ENCODE measurements around the gene GIT2.

GIT2 gene

DNA sequence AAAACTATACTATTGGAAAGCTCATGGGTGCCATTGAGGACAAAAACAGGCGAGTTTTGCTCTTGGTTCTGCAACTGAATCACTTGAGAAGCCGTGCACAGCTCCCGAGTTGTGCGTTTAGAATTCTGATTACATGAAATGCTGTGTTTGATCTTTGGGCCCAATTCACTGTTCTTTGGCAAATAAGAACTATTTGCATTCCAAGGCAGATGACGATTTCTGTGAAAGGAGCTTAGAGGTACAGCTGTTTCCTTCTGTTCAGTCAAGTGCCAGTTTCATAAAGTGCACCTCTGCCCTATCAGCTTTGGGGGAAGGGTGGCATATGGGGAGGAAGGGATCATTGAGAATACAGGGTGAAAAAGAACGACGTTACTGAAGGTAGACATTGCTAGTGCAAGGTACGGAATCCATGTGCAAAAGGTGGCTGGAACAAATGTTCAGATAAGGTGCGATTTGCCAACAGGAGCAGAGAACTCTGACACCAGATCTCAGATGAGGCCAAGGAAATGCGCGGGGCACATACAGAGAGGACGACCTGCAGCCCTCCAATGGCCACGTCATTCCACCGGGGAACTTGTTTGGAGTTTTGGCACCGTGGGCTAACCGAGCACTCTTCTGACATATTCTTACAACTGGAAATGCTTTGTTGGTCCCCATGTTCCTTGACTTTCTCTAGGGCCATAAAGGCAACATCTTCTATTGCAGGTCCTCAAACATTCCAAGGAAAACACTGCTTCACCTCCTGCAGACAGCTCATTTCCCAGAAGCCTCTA lies 66.0 kb downstream of the GIT2 start:
- TF ChIP-seq GATA2 (IDR thresholded peaks at IDR 0.05; ENCODE audit: low read depth, low read length) = no peak
- TF ChIP-seq GATA3 (IDR thresholded peaks at IDR 0.05; ENCODE audit: low read depth, low read length) = no peak

DNA sequence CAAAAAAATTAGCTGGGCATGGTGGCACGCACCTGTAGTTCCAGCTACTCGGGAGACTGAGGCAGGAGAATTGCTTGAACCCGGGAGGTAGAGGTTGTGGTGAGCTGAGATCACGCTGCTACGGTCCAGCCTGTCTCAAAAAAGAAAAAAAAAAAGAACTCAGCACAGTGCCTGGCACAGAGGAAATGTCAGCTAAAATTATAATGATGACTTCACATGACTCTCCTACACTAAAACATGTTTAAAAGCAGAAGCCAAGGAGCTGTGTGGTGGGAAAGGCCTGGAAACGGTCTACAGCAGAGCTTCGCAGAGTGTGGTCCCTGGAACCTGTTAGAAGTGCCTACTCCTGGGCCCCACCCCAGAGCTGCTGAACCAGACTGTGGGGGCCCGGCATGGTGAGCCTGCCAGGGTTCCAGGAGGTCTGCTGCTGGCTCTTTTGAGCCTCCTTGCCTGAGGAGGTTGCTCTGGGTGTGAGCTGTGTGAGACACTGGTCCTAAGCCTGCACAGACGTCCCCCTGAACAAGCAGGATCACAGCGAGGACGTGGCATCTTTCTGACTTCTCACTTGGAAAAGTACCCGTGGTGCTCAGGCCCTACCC lies 68.0 kb downstream of the GIT2 start:
- TF ChIP-seq GATA2 (IDR thresholded peaks at IDR 0.05; ENCODE audit: low read depth, low read length) (no peak), GATA3 (IDR thresholded peaks at IDR 0.05; ENCODE audit: low read depth, low read length) (no peak)

DNA sequence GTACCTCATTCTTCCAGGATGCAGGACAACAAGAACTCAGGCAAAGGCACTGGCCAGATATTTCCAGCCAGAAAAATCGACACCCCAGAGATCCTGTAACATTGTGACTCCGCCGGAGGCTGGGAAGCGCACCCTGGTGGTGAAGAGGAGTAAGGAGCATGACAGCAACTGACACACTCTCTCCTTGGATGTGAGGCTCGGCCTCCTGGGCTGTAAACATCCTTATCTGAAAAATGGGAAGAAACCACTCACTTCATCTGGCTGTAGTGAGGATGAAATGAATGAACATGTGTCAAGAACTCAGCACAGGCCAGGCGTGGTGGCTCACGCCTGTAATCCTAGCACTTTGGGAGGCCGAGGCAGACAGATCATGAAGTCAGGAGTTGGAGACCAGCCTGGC lies 68.5 kb downstream of the GIT2 start:
- TF ChIP-seq GATA2 (IDR thresholded peaks at IDR 0.05; ENCODE audit: low read depth, low read length) = no peak
- no peak for TF ChIP-seq GATA3 (IDR thresholded peaks at IDR 0.05; ENCODE audit: low read depth, low read length)

DNA sequence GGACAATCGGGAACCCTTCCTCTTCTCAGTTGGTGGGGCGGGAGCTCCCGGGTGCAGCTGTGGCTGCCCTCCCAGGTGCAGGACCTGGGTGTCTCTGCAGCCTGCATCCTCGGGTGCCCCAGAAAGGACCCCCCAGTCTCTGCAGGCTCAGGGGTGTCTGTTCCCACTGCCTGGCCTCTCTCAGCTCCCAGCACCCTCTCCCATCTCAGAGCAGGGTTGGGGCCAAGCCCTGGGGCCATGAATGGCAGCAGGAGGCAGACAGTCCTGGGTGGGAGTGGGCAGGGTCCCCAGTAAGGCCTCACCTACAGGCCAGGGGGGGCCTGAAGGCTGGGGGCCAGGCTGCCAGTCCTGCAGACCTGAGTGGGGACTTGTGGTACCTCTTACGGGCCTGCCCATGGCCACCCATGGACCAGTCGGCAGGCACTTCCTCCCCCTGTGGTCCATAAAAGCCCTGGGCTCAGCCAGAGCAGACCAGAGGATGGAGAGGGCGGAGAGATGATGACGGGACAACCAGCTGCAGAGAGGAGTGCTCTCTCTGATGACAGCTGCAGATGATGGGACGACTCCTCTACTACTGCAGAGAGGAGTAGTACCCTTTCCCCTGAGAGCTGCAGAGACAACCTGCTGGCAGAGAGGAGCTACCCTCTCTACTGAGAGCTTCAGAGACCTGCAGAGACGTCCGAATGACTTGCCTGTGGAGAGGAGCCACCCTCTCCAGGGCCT lies 69.5 kb downstream of the GIT2 start:
- TF ChIP-seq GATA2 (IDR thresholded peaks at IDR 0.05; ENCODE audit: low read depth, low read length) = no peak
- no peak for TF ChIP-seq GATA3 (IDR thresholded peaks at IDR 0.05; ENCODE audit: low read depth, low read length)

DNA sequence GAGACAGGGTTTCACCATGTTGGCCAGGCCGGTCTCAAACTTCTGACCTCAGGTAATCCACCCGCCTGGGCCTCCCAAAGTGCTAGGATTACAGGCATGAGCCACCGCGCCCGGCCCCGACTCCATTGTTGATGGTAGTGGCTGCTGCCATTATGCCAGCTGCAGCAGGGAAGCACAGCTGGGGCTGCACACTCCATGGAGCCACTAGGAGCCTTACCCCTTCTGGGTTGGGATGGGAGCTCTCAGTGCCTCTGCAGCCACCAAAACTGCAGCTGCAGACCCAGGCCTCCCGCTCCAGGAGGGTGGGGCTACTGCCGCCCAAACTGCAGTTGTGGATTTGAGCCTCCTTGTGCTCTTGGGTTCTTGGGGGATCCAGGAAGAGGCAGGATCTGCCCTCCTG lies 70.2 kb downstream of the GIT2 start:
- TF ChIP-seq GATA3 (IDR thresholded peaks at IDR 0.05; ENCODE audit: low read depth, low read length) = no peak
- no peak for TF ChIP-seq GATA2 (IDR thresholded peaks at IDR 0.05; ENCODE audit: low read depth, low read length)

DNA sequence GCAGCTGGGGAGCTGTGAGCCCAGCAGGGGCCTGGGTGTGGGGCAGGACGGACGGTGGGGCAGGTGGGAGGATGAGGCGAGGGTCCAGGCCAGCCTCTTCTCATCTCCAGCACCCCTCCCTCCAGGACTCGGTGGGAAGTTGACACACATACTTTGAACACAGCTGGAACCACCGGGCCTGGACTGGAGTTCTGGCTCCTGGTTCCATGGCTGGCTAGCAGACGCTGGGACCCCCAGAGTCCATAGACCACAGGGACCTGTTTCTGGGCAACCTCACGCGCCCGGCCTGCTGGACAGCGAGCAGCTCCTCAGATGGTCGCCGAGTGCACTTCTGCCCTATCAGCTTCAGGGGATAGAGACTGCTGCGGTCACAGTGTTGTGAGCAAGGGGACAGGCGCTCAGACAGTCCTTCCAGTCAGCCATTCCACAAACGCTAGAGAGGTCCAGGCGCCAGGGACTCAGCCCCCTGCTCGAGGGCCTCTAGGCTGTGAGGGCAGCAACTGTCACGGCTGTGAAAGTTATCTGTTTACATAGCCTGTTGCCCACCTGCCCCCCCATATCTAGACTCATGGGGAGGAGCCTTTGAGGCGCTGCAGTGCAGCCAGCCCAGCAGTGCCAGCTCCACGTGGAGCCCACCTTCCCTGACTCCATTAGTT lies 70.9 kb downstream of the GIT2 start:
- TF ChIP-seq GATA2 (IDR thresholded peaks at IDR 0.05; ENCODE audit: low read depth, low read length) = no peak
- TF ChIP-seq GATA3 (IDR thresholded peaks at IDR 0.05; ENCODE audit: low read depth, low read length) = no peak

DNA sequence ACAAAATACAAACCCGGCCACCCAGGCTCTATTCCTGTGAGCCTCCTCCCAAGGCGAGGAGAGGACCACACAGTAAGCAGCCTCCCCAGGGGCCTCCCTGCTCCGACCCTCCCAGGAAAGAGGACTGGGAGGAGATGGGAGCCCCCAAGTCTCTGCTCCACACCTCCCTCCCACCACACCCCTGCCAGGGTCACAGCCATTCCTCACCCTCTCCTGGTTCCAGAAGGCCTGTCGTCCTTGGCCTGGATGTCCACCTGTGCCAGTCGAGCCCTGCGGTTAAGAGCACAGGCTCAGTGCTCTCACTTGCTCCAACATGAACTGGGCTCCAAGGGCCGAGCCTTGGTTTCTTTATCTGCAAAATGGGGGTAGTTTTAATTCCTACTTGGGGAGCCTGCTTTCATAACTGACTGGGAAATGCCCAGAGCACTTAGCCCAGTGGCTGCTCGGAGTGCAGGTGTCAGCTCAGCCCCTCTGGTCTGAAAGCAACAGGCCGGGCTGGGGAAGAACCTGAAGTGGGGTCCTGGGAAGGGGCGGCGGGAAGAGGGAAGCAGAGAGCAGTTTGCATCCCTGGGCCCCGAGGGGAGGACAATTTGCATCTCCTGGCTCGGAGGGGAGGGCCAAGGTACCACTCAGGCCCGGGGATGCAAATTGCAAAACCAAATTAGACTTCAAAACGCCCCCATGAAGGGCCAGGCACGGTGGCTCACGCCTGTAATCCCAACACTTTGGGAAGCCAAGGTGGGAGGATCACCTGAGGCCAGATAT lies 72.5 kb downstream of the GIT2 start:
- TF ChIP-seq GATA3 (IDR thresholded peaks at IDR 0.05; ENCODE audit: low read depth, low read length) (no peak), GATA2 (IDR thresholded peaks at IDR 0.05; ENCODE audit: low read depth, low read length) (no peak)

DNA sequence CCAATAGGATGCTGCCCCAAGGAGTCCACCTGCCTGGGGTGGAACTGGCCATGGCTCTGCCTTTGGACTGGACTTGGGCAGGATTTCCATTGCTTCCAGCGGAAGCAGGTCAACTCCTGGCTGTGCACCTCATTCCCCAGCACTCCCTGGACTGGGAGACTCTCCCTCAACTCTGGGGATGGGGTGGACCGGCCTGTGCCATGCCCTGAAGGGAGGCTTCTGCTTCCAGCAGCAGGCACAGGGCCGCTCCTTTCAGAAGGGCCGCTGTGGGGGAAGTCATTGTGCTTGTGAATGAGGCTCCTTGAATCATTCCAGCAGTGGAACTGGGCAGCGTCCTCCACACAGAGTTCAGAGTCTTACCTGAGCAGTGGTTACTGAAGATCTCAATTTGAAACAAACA lies 73.1 kb downstream of the GIT2 start:
- TF ChIP-seq GATA3 (IDR thresholded peaks at IDR 0.05; ENCODE audit: low read depth, low read length) = no peak
- no peak for TF ChIP-seq GATA2 (IDR thresholded peaks at IDR 0.05; ENCODE audit: low read depth, low read length)

DNA sequence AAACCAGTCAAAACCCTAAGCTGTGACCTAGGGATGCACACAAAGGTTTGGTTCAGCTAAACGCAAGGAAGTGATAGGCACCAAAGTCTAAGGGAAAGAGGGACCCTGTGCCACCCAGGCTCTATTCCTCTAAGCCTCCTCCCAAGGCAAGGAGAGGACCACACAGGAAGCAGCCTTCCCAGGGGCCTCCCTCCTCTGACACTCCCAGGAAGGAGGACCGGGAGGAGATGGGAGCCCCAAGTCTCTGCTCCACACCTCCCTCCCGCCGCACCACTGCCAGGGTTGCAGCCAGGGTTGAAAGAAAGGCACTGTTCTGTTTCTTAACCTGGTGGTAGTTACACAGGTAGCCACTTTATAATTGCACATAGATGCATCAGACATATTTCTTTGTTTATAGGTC lies 74.2 kb downstream of the GIT2 start:
- TF ChIP-seq GATA3 (IDR thresholded peaks at IDR 0.05; ENCODE audit: low read depth, low read length) (no peak), GATA2 (IDR thresholded peaks at IDR 0.05; ENCODE audit: low read depth, low read length) (no peak)

DNA sequence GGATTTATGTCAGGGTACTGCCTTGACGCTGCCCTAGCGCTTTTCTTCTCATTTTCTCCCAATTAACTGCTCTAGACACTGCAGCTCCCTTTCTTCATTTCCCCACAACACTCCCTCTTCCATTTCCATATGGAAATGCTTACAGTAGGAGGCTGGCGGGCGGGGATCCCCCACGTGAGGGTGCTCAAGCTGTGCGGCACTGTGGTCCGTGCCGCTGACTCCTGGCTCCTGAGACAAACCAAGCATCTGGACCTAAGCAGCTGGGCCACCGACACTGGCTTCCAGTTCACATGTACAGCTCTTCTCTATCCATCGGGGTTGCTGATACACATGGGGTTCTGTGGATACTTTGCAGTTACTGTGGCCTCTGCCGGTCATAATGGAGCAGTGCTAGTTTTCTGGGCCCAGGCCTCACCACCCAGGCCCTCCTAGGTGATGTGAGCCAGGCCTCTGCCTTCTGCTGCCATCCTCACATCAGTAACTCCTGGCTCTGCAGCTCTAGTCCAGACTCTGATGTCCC lies 75.8 kb downstream of the GIT2 start:
- no peak for TF ChIP-seq GATA3 (IDR thresholded peaks at IDR 0.05; ENCODE audit: low read depth, low read length)
- TF ChIP-seq GATA2 (IDR thresholded peaks at IDR 0.05; ENCODE audit: low read depth, low read length) = no peak

DNA sequence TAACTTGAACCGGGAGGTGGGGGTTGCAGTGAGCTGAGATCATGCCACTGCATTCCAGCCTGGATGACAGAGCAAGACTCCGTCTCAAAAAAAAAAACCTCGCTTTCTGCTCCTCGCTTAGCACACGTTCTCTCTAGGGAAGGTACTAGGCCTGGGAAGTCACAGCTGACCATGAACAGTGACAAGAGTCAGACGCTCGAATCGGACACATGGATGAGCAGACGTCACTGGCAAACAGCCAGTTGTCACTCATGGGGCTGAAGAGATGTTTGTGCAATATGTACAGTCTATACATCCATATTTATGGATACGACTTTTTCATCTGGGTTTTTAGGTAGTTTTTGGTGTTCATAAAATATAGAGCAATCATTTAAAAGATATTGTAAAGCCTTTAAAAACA lies 76.7 kb downstream of the GIT2 start:
- no peak for TF ChIP-seq GATA2 (IDR thresholded peaks at IDR 0.05; ENCODE audit: low read depth, low read length)
- TF ChIP-seq GATA3 (IDR thresholded peaks at IDR 0.05; ENCODE audit: low read depth, low read length) = no peak

DNA sequence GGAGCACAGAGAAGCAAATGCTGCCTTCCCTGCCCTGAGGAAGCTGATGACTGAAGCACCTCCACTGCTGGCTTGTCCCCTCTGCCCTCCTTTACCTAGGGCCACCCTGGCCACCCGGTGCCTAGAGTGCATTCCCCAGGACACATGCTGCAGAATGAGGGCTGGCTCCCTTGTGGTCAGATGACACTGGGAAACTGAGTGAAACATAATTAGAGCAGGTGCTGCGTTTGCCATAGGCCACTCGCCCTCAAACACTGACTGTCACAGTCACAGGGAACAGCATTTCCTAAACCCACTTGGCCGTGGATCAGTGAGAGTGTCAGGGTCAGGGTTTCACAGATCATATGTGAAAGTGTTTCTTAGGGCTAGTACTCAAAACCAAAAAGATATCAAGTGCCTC lies 80.1 kb downstream of the GIT2 start:
- TF ChIP-seq GATA2 (IDR thresholded peaks at IDR 0.05; ENCODE audit: low read depth, low read length) = no peak
- no peak for TF ChIP-seq GATA3 (IDR thresholded peaks at IDR 0.05; ENCODE audit: low read depth, low read length)
